22Rv1 (cell line): ENCODE data around the gene FBXW5.

Experiments
- H3K27ac ChIP-seq: fragments of 450-650 bp; 2 replicates; pipeline ENCODE4 v1.5.1; 2017
- CTCF ChIP-seq: fragments of 450-650 bp; IDR thresholded peaks from 2 replicates; pipeline ENCODE4 v1.5.1; 2017; ENCODE audit warnings: mild to moderate bottlenecking
- ZFX ChIP-seq: fragments of 450-650 bp; IDR thresholded peaks from 2 replicates; pipeline ENCODE4 v1.6.1; 2017; ENCODE audit warnings: antibody characterized with exemption, borderline replicate concordance

FBXW5 gene

GRCh38 chr9:136945333-136946227 lies 1.0 kb upstream of the FBXW5 start:
- no peak for TF ChIP-seq CTCF
- TF ChIP-seq ZFX: no peak
- peak overlapping the region; percentile 91 for H3K27ac ChIP-seq

GRCh38 chr9:136944212-136944518 lies 373 bp downstream of the FBXW5 start:
- H3K27ac ChIP-seq: peak overlapping the region; percentile 91
- TF ChIP-seq ZFX: no peak
- TF ChIP-seq CTCF: no peak

- H3K27ac ChIP-seq: peak overlapping the region; percentile 91
- TF ChIP-seq CTCF: no peak
- TF ChIP-seq ZFX: no peak
Measured at GRCh38 chr9:136943291-136944211, 987 bp downstream of the FBXW5 start.

GRCh38 chr9:136942881-136943230 lies 1.7 kb downstream of the FBXW5 start:
- TF ChIP-seq ZFX (no peak), CTCF (no peak)
- H3K27ac ChIP-seq: peak overlapping the region; percentile 91

- peak overlapping the region; percentile 91 for H3K27ac ChIP-seq
Measured at GRCh38 chr9:136942112-136942880, 2.2 kb downstream of the FBXW5 start.

More at GRCh38 chr9:136942112-136942880, 2.2 kb downstream of the FBXW5 start:
- TF ChIP-seq CTCF (no peak), ZFX (no peak)
